H1 (cell line): Measurements from ENCODE around the gene MFAP3L. TPM values are rescaled to one million over a fixed set of nuclear protein-coding genes. Genes with fewer than 3 reads are reported as not detected.

Experiments used
- CTCF ChIA-PET: fragments of 300-600 bp; sonication (Branson Sonifier 250); formaldehyde crosslinking; loops from one replicate; lab custom pipeline; 2021; ENCODE audit not compliant: partially characterized antibody; lab: Charles Lee
- POLR2A ChIA-PET: fragments of 300-600 bp; sonication (Branson Sonifier 250); formaldehyde crosslinking; loops from one replicate; lab custom pipeline; 2021; ENCODE audit warnings: inconsistent platforms; ENCODE audit not compliant: partially characterized antibody; lab: Charles Lee
- DNase-seq, 2 experiments: peaks; one replicate each; pipeline versions ENCODE4 v3.0.0 to v3.0.0-alpha.2; 2010 to 2022; ENCODE audit warnings: low spot score in 2 of 2, low read depth in 1 of 2, mixed read lengths in 1 of 2
- FAIRE-seq: peaks from 2 replicates; lab custom pipeline; 2011; peaks lifted over from hg19 to GRCh38; lab: Jason Lieb, UNC
- H2AFZ ChIP-seq: 2 replicates; pipeline ENCODE4 v1.8.1; 2012; ENCODE audit warnings: low read length, inconsistent platforms
- H2AK5ac ChIP-seq: 2 replicates; pipeline ENCODE4 v1.6.1; 2013; ENCODE audit warnings: low read depth, low read length
- H2BK120ac ChIP-seq: replicated peaks from 2 replicates; pipeline ENCODE3; 2013; ENCODE audit warnings: low read depth, low read length, inconsistent platforms
- H2BK12ac ChIP-seq: 2 replicates; pipeline ENCODE4 v1.6.1; 2013; ENCODE audit warnings: low read depth, low read length
- H2BK15ac ChIP-seq: 2 replicates; pipeline ENCODE4 v1.6.1; 2013; ENCODE audit warnings: low read length
- H2BK20ac ChIP-seq: 2 replicates; pipeline ENCODE4 v1.6.1; 2013; ENCODE audit warnings: low read length
- H2BK5ac ChIP-seq: 2 replicates; pipeline ENCODE4 v1.6.1; 2013; ENCODE audit warnings: low read depth, low read length
- H3K14ac ChIP-seq: 2 replicates; pipeline ENCODE4 v1.6.1; 2013; ENCODE audit warnings: inconsistent platforms; ENCODE audit not compliant: insufficient read length
- H3K18ac ChIP-seq: 2 replicates; pipeline ENCODE4 v1.6.1; 2013; ENCODE audit warnings: low read length; ENCODE audit errors: extremely low read depth
- H3K23ac ChIP-seq: 2 replicates; pipeline ENCODE4 v1.6.1; 2013; ENCODE audit warnings: inconsistent platforms; ENCODE audit not compliant: insufficient read length
- H3K23me2 ChIP-seq: 2 replicates; pipeline ENCODE4 v1.6.1; 2013; ENCODE audit warnings: low read depth, low read length
- H3K27ac ChIP-seq: 2 replicates; pipeline ENCODE4 v1.6.1; 2011; ENCODE audit warnings: low read depth, low read length, inconsistent platforms
- H3K27me3 ChIP-seq, 4 experiments: replicated peaks in 1 of 4; 1 replicate in 1 of 4; 2 replicates in 3 of 4; pipeline versions ENCODE4 v1.6.1 to v1.8.1; 2011 to 2013; ENCODE audit warnings: low read length in 3 of 4, mild to moderate bottlenecking in 3 of 4, inconsistent platforms in 2 of 4, mixed read lengths in 2 of 4, moderate library complexity in 1 of 4; ENCODE audit not compliant: control insufficient read depth in 3 of 4, insufficient read depth in 3 of 4; ENCODE audit errors: extremely low read depth in 1 of 4
- H3K36me3 ChIP-seq, 4 experiments: 2 replicates each; pipeline versions ENCODE4 v1.6.1 to v1.8.1; 2011 to 2013; ENCODE audit warnings: mild to moderate bottlenecking in 4 of 4, low read length in 3 of 4, moderate library complexity in 2 of 4, control low read depth in 1 of 4, inconsistent platforms in 1 of 4; ENCODE audit not compliant: insufficient read depth in 4 of 4, control insufficient read depth in 2 of 4
- H3K4ac ChIP-seq: replicated peaks from 2 replicates; pipeline ENCODE3; 2013; ENCODE audit warnings: low read length, low read depth, mixed read lengths, inconsistent platforms; ENCODE audit not compliant: insufficient read length
- H3K4me1 ChIP-seq, 4 experiments: replicated peaks in 1 of 4; 1 replicate in 1 of 4; 2 replicates in 3 of 4; pipeline versions ENCODE4 v1.6.1 to v1.8.1; 2011 to 2013; ENCODE audit warnings: low read length in 3 of 4, inconsistent platforms in 2 of 4, mixed read lengths in 1 of 4; ENCODE audit not compliant: insufficient read depth in 4 of 4, control insufficient read depth in 3 of 4
- H3K4me2 ChIP-seq, 2 experiments: 2 replicates each; pipeline versions ENCODE4 v1.6.1 to v1.8.1; 2011 to 2013; ENCODE audit warnings: low read depth in 2 of 2, low read length in 2 of 2, control low read depth in 1 of 2, inconsistent platforms in 1 of 2, mild to moderate bottlenecking in 1 of 2; ENCODE audit not compliant: insufficient read depth in 1 of 2
- H3K4me3 ChIP-seq, 4 experiments: fragments of 200-600, 300-600 bp in 1 of 4; sonication (generic), shearing (Covaris generic), sonication (Bioruptor Twin) in 1 of 4; 2 replicates each; pipeline versions ENCODE4 v1.5.1 to v1.8.1; 2011 to 2016; ENCODE audit warnings: low read length in 4 of 4, low read depth in 3 of 4, control low read depth in 2 of 4, inconsistent platforms in 2 of 4, mild to moderate bottlenecking in 2 of 4, mixed read lengths in 1 of 4, moderate library complexity in 1 of 4; ENCODE audit not compliant: insufficient read depth in 2 of 4; ENCODE audit errors: extremely low read depth in 1 of 4
- H3K56ac ChIP-seq: replicated peaks from 2 replicates; pipeline ENCODE3; 2013; ENCODE audit warnings: low read depth, mild to moderate bottlenecking, mixed read lengths, low read length, inconsistent platforms; ENCODE audit not compliant: insufficient read length
- H3K79me1 ChIP-seq: 2 replicates; pipeline ENCODE4 v1.6.1; 2013; ENCODE audit warnings: low read depth, low read length, control low read depth
- H3K79me2 ChIP-seq, 2 experiments: 2 replicates each; pipeline versions ENCODE4 v1.6.1 to v1.8.1; 2012 to 2013; ENCODE audit warnings: low read length in 2 of 2, mild to moderate bottlenecking in 2 of 2, inconsistent platforms in 1 of 2; ENCODE audit not compliant: insufficient read depth in 2 of 2, control insufficient read depth in 1 of 2
- H3K9ac ChIP-seq, 4 experiments: replicated peaks in 1 of 4; 1 replicate in 1 of 4; 2 replicates in 3 of 4; pipeline versions ENCODE4 v1.6.1 to v1.8.1; 2011 to 2013; ENCODE audit warnings: low read depth in 3 of 4, low read length in 3 of 4, control low read depth in 2 of 4, mild to moderate bottlenecking in 2 of 4, moderate library complexity in 2 of 4, inconsistent platforms in 1 of 4; ENCODE audit errors: extremely low read depth in 1 of 4
- H3K9me3 ChIP-seq, 2 experiments: 2 replicates each; pipeline versions ENCODE4 v1.6.1 to v1.8.1; 2012 to 2013; ENCODE audit warnings: mild to moderate bottlenecking in 2 of 2, moderate library complexity in 2 of 2, control low read depth in 1 of 2, inconsistent platforms in 1 of 2, low read depth in 1 of 2, low read length in 1 of 2, mixed read lengths in 1 of 2; ENCODE audit not compliant: insufficient read depth in 2 of 2
- H4K20me1 ChIP-seq, 2 experiments: replicated peaks in 1 of 2; 2 replicates each; pipeline versions ENCODE3 to v1.8.1; 2011 to 2013; ENCODE audit warnings: inconsistent platforms in 2 of 2, low read length in 2 of 2, mild to moderate bottlenecking in 1 of 2; ENCODE audit not compliant: insufficient read depth in 2 of 2, control insufficient read depth in 1 of 2
- H4K5ac ChIP-seq: 2 replicates; pipeline ENCODE4 v1.6.1; 2013; ENCODE audit warnings: low read length, low read depth, mixed read lengths, inconsistent platforms; ENCODE audit not compliant: insufficient read length
- H4K8ac ChIP-seq: 2 replicates; pipeline ENCODE4 v1.8.0; 2013; ENCODE audit warnings: mild to moderate bottlenecking, moderate library complexity, low read length, inconsistent platforms; ENCODE audit not compliant: insufficient read depth; ENCODE audit errors: extremely low read depth
- H4K91ac ChIP-seq: replicated peaks from 2 replicates; pipeline ENCODE3; 2013; ENCODE audit warnings: low read length, mixed read lengths, inconsistent platforms; ENCODE audit not compliant: insufficient read length
- CHD2 ChIP-seq: IDR thresholded peaks from 2 replicates; pipeline ENCODE4 v1.6.1; 2012; ENCODE audit warnings: low read length, improper control_type of control experiment
- CREB1 ChIP-seq: IDR thresholded peaks from 2 replicates; pipeline ENCODE4 v1.6.1; 2012; ENCODE audit warnings: inconsistent platforms
- WGBS, 2 experiments: shearing (Covaris generic) in 1 of 2; methylation state at CpG; one replicate each; pipeline versions ENCODE4 v1.1.6 to v1.1.7; 2013 to 2015; ENCODE audit warnings: low lambda C conversion rate in 2 of 2, mixed read lengths in 2 of 2, inconsistent platforms in 1 of 2, low coverage in 1 of 2, missing lambda C conversion rate in 1 of 2; ENCODE audit not compliant: insufficient replicate concordance in 2 of 2, insufficient coverage in 1 of 2, insufficient read length in 1 of 2; ENCODE audit errors: extremely low coverage in 1 of 2, missing lambda C conversion rate in 1 of 2; 5-methylcytosine and 5-hydroxymethylcytosine counted together
- polyA plus RNA-seq, 7 experiments: library from polyadenylated mRNA; depleted of rRNA in 3 of 7; stranded (reverse) in 5 of 7; unstranded in 2 of 7; fragments of >200 nt in 5 of 7; fragments of 200-250 nt in 2 of 7; gene quantifications; 1 replicate in 5 of 7; 2 replicates in 1 of 7; 4 replicates in 1 of 7; pipeline versions ENCODE4 v1.2.1 to v1.2.3, GENCODE V29; 2011 to 2013; ENCODE audit warnings: missing spikeins in 2 of 7, mixed read lengths in 2 of 7
- total RNA-seq: library from RNA; stranded (reverse); fragmentation: NEBNext Ultra II Directional; extraction: Animal tissue kit (Norgen Biotek cat#: 25700); gene quantifications from 2 replicates; pipeline ENCODE4 v1.2.1, GENCODE V29; 2021

The MFAP3L gene
- total and polyA plus RNA-seq, 2 of the 8 experiments (the other 6 are each of a cell fraction or from before 2014, with no cell fraction given) = 7.0 to 9.8 TPM

GRCh38 chr4:170049766-170050165 is 23.6 kb upstream of the MFAP3L start:
- no peak for DNase-seq
- no peak overlapping the region for H3K4me3 ChIP-seq
- FAIRE-seq = no peak
- H3K4me2 ChIP-seq = no peak overlapping the region
- ChIA-PET CTCF (interaction anchor here (0.6 to 5.5 kb wide), 5 partner anchors 9 to 1234 kb away, joined by 3 to 94 read pairs (median 4); partner anchors contain the start of gene NEK1), POLR2A (interaction anchor here (0.6 kb wide), 1 partner anchor 31 kb away, joined by 3 read pairs; no protein-coding TSS in a partner anchor)
- no peak overlapping the region for H4K8ac ChIP-seq
- no peaks in the 10 kb centered on the region for H3K36me3 ChIP-seq
- H3K9me3 ChIP-seq = peaks cover 0 to 4% of the 10 kb centered on the region in 2 experiments; a peak in 1 of 4 replicates
- H2BK5ac ChIP-seq = no peak overlapping the region
- H4K5ac ChIP-seq = no peak overlapping the region
- no peak overlapping the region for H3K14ac ChIP-seq
- no peak overlapping the region for H2BK20ac ChIP-seq
- no peak overlapping the region for H3K4ac ChIP-seq
- no peaks in the 10 kb centered on the region for H3K23me2 ChIP-seq
- no peaks in the 10 kb centered on the region for H3K79me2 ChIP-seq
- no peak overlapping the region for H3K18ac ChIP-seq
- no peak overlapping the region for H2AK5ac ChIP-seq
- no peak overlapping the region for H3K56ac ChIP-seq
- no peak overlapping the region for H2AFZ ChIP-seq
- 89% methylated on average over 6 of the region's 6 CpGs; no CpG with 5 or more reads in 1 of the 2 experiments for WGBS, 2 experiments
- no peaks in the 10 kb centered on the region for H4K20me1 ChIP-seq
- no peak overlapping the region for H3K27ac ChIP-seq
- H3K4me1 ChIP-seq = no peaks in the 10 kb centered on the region
- TF ChIP-seq CHD2 (no peak), CREB1 (no peak)
- no peak overlapping the region for H3K23ac ChIP-seq
- H3K79me1 ChIP-seq = no peaks in the 10 kb centered on the region
- H2BK12ac ChIP-seq = no peak overlapping the region
- no peak overlapping the region for H3K9ac ChIP-seq
- H4K91ac ChIP-seq = no peak overlapping the region
- no peak overlapping the region for H2BK15ac ChIP-seq
- H3K27me3 ChIP-seq = no peaks in the 10 kb centered on the region
- H2BK120ac ChIP-seq = no peak overlapping the region
